GM12878 (cell line): Measurements from ENCODE around the gene DES. TPM values are rescaled to one million over a fixed set of nuclear protein-coding genes. Genes with fewer than 3 reads are reported as not detected.

ENCODE experiments used
- ATAC-seq: fragments of 200-7000 bp; cut with Tn5 transposase; 3 replicates; pipeline ENCODE4 v1.9.1; 2020; ENCODE audit warnings: mild to moderate bottlenecking, moderate library complexity
- BruUV-seq: library from RNA; stranded (reverse); fragments of 400-500 nt; replicated peaks from 2 replicates; lab custom pipeline; 2021; lab: Mats Ljungman, UMichigan
- CTCF ChIA-PET: fragments of 300-600 bp; sonication (Branson Sonifier 250); formaldehyde crosslinking; extraction: SDS; loops from one replicate; lab custom pipeline; 2021; ENCODE audit warnings: inconsistent platforms; lab: Yijun Ruan, JAX
- POLR2A ChIA-PET: fragments of 350-600 bp; formaldehyde crosslinking; extraction: SDS; loops from one replicate; lab custom pipeline; 2021; ENCODE audit warnings: inconsistent platforms; lab: Charles Lee
- RAD21 ChIA-PET: fragments of 300-600 bp; sonication (Branson Sonifier 250); formaldehyde crosslinking; loops from one replicate; lab custom pipeline; 2023; ENCODE audit warnings: antibody characterized with exemption; ENCODE audit not compliant: unreplicated experiment; lab: Charles Lee
- SMC1A ChIA-PET: fragments of 300-600 bp; sonication (Branson Sonifier 250); formaldehyde crosslinking; loops from one replicate; lab custom pipeline; 2023; ENCODE audit not compliant: unreplicated experiment, uncharacterized antibody; lab: Charles Lee
- DNase-seq: peaks from one replicate; pipeline ENCODE4 v3.0.0-alpha.2; 2011; ENCODE audit warnings: low read depth, low spot score
- FAIRE-seq: peaks from 3 replicates; lab custom pipeline; 2011; peaks lifted over from hg19 to GRCh38; lab: Jason Lieb, UNC
- H2AFZ ChIP-seq: 2 replicates; pipeline ENCODE4 v1.6.0; 2011; ENCODE audit warnings: low read depth, low read length, control low read depth; ENCODE audit not compliant: control insufficient read depth
- H3K27ac ChIP-seq: 2 replicates; pipeline ENCODE4 v1.5.1; 2011; ENCODE audit warnings: control low read depth; ENCODE audit not compliant: control insufficient read depth, insufficient read depth
- H3K27me3 ChIP-seq, 2 experiments: replicated peaks in 1 of 2; 2 replicates each; pipeline versions ENCODE4 v1.6.0 to v1.6.1; 2011; ENCODE audit warnings: low read length in 1 of 2; ENCODE audit not compliant: control insufficient read depth in 2 of 2, insufficient read depth in 2 of 2
- H3K36me3 ChIP-seq, 2 experiments: 2 replicates each; pipeline ENCODE4 v1.5.1; 2011; ENCODE audit warnings: low read length in 1 of 2; ENCODE audit not compliant: control insufficient read depth in 2 of 2, insufficient read depth in 2 of 2
- H3K4me1 ChIP-seq: 2 replicates; pipeline ENCODE4 v1.6.1; 2011; ENCODE audit warnings: mild to moderate bottlenecking, low read length, moderate library complexity, mixed read lengths; ENCODE audit not compliant: control insufficient read depth, insufficient read depth
- H3K4me2 ChIP-seq: 2 replicates; pipeline ENCODE4 v1.6.0; 2011; ENCODE audit warnings: control low read depth; ENCODE audit not compliant: control insufficient read depth, insufficient read depth
- H3K4me3 ChIP-seq: fragments of 200-600 bp; sonication (generic); 2 replicates; pipeline ENCODE4 v1.5.1; 2016
- H3K79me2 ChIP-seq: 2 replicates; pipeline ENCODE4 v1.6.0; 2011; ENCODE audit warnings: low read length; ENCODE audit not compliant: control insufficient read depth, insufficient read depth
- H3K9ac ChIP-seq: 2 replicates; pipeline ENCODE4 v1.8.0; 2011; ENCODE audit warnings: low read length, control low read depth, mixed read lengths; ENCODE audit not compliant: control insufficient read depth, insufficient read depth
- H3K9me3 ChIP-seq: replicated peaks from 3 replicates; pipeline ENCODE4 v1.5.1; 2011; ENCODE audit warnings: mild to moderate bottlenecking, low read length; ENCODE audit not compliant: control insufficient read depth, insufficient read depth
- H4K20me1 ChIP-seq: 2 replicates; pipeline ENCODE4 v1.6.0; 2011; ENCODE audit not compliant: control insufficient read depth, insufficient read depth
- CHD1 ChIP-seq: IDR thresholded peaks from 2 replicates; pipeline ENCODE4 v1.6.1; 2012; ENCODE audit warnings: low read depth, low read length, improper control_type of control experiment
- GABPA ChIP-seq: IDR thresholded peaks from 2 replicates; pipeline ENCODE4 v1.6.1; 2014; ENCODE audit warnings: antibody characterized with exemption, low read depth, mild to moderate bottlenecking, inconsistent platforms
- HDGF ChIP-seq: fragments of 450-650 bp; IDR thresholded peaks from 2 replicates; pipeline ENCODE4 v1.6.1; 2016; ENCODE audit warnings: antibody characterized with exemption
- HSF1 ChIP-seq: fragments of 150-350 bp; IDR thresholded peaks from 2 replicates; pipeline ENCODE4 v1.6.1; 2014; ENCODE audit warnings: mild to moderate bottlenecking, low read depth, low read length
- IRF4 ChIP-seq: IDR thresholded peaks from 2 replicates; pipeline ENCODE4 v1.6.1; 2011; ENCODE audit warnings: low read depth, low read length
- MXI1 ChIP-seq: fragments of 150-350 bp; IDR thresholded peaks from 2 replicates; pipeline ENCODE4 v1.6.1; 2011; ENCODE audit warnings: low read depth, mild to moderate bottlenecking, inconsistent platforms, low read length, improper control_type of control experiment
- NR2F1 ChIP-seq: fragments of 450-650 bp; conservative IDR thresholded peaks from 2 replicates; pipeline ENCODE4 v1.6.1; 2017; ENCODE audit warnings: mild to moderate bottlenecking
- SREBF1 ChIP-seq: IDR thresholded peaks from 2 replicates; pipeline ENCODE4 v1.6.1; 2012; ENCODE audit warnings: mild to moderate bottlenecking, low read length
- SREBF2 ChIP-seq: IDR thresholded peaks from 2 replicates; pipeline ENCODE4 v1.6.1; 2012; ENCODE audit warnings: mild to moderate bottlenecking, low read length
- WGBS: methylation state at CpG from one replicate; pipeline ENCODE4 v1.1.6; 2016; ENCODE audit warnings: low lambda C conversion rate; ENCODE audit not compliant: insufficient replicate concordance, insufficient coverage; ENCODE audit errors: missing lambda C conversion rate; 5-methylcytosine and 5-hydroxymethylcytosine counted together
- in situ Hi-C: fragments of 300-500 bp; cut with MboI; formaldehyde crosslinking; loops from 9 replicates; pipeline ENCODE4 v1.14.3; 2018; ENCODE audit warnings: mixed read lengths
- intact Hi-C: fragments of 100-400 bp; cut with micrococcal nuclease; formaldehyde crosslinking; loops from one replicate; pipeline ENCODE4 v1.14.2; 2022; ENCODE audit not compliant: unreplicated experiment
- polyA plus RNA-seq, 11 experiments: library from polyadenylated mRNA; depleted of rRNA in 4 of 11; unstranded in 6 of 11; stranded (reverse) in 5 of 11; fragments of >200 nt; fragmentation: Nextera tagmentation in 4 of 11; fragmentation: Illumina TruSeq in 1 of 11; extraction: Ambion mirVana in 4 of 11; extraction: Trizol in 1 of 11; gene quantifications; 1 replicate in 1 of 11; 2 replicates in 10 of 11; pipeline versions ENCODE4 v1.2.1 to v1.2.3, GENCODE V29; 2011 to 2016; ENCODE audit warnings: inconsistent platforms in 2 of 11, missing spikeins in 2 of 11, low read depth in 1 of 11
- total RNA-seq, 4 experiments: library from RNA; depleted of rRNA in 3 of 4; stranded (reverse); fragments of >200 nt in 3 of 4; fragmentation: Illumina TruSeq in 1 of 4; extraction: Trizol in 1 of 4; gene quantifications; 2 replicates each; pipeline versions ENCODE4 v1.2.1 to v1.2.3, GENCODE V29; 2013 to 2021
- TF ChIP-seq, protein P1 (sequence below): fragments of 450-650 bp; IDR thresholded peaks from 2 replicates; pipeline ENCODE4 v1.6.1; 2016; ENCODE audit warnings: mild to moderate bottlenecking, moderate library complexity, borderline replicate concordance
- TF ChIP-seq, protein P2 (sequence below): fragments of 450-650 bp; formaldehyde crosslinking; IDR thresholded peaks from 2 replicates; pipeline ENCODE4 v1.5.0; 2022; ENCODE audit warnings: mild to moderate bottlenecking, missing genetic modification characterization
- TF ChIP-seq, protein P3 (sequence below): fragments of 150-350 bp; IDR thresholded peaks from 2 replicates; pipeline ENCODE4 v1.6.1; 2016; ENCODE audit warnings: low read depth, low read length

The DES gene
- total and polyA plus RNA-seq, 10 of the 15 experiments (the other 5 are each of a cell fraction or from before 2014, with no cell fraction given) = 0.80 TPM; not detected in 9

- Histone ChIP-seq H3K27ac (no peak overlapping the region), H3K4me1 (no peaks in the 10 kb centered on the region), H3K79me2 (no peaks in the 10 kb centered on the region), H3K9ac (no peak overlapping the region), H3K9me3 (no peaks in the 10 kb centered on the region), H3K27me3 (peaks cover 9 to 20% of the 10 kb centered on the region in 2 experiments), H4K20me1 (no peaks in the 10 kb centered on the region; the same call in 1 of the 2 replicates), H3K4me2 (no peak overlapping the region), H3K4me3 (no peak overlapping the region), H2AFZ (no peak overlapping the region), H3K36me3 (no peaks in the 10 kb centered on the region)
- ATAC-seq (peak; percentile 30; the same call in 1 of the 3 replicates), DNase-seq (no peak), FAIRE-seq (no peak)
- ChIA-PET POLR2A (no interaction called here), SMC1A (no interaction called here), RAD21 (no interaction called here), CTCF (interaction anchor here (1.0 kb wide), 1 partner anchor 91 kb away, joined by 3 read pairs; no protein-coding TSS in a partner anchor)
- intact Hi-C loops = no loop called here
- BruUV-seq = no TSS peak
- in situ Hi-C loops = no loop called here
- WGBS = 37% methylated on average over 4 of the region's 4 CpGs
- TF ChIP-seq SREBF1 (no peak), IRF4 (no peak), SREBF2 (no peak), HDGF (no peak), GABPA (no peak), NR2F1 (no peak), MXI1 (no peak), CHD1 (no peak), HSF1 (no peak)
- TF ChIP-seq, protein P1, sequence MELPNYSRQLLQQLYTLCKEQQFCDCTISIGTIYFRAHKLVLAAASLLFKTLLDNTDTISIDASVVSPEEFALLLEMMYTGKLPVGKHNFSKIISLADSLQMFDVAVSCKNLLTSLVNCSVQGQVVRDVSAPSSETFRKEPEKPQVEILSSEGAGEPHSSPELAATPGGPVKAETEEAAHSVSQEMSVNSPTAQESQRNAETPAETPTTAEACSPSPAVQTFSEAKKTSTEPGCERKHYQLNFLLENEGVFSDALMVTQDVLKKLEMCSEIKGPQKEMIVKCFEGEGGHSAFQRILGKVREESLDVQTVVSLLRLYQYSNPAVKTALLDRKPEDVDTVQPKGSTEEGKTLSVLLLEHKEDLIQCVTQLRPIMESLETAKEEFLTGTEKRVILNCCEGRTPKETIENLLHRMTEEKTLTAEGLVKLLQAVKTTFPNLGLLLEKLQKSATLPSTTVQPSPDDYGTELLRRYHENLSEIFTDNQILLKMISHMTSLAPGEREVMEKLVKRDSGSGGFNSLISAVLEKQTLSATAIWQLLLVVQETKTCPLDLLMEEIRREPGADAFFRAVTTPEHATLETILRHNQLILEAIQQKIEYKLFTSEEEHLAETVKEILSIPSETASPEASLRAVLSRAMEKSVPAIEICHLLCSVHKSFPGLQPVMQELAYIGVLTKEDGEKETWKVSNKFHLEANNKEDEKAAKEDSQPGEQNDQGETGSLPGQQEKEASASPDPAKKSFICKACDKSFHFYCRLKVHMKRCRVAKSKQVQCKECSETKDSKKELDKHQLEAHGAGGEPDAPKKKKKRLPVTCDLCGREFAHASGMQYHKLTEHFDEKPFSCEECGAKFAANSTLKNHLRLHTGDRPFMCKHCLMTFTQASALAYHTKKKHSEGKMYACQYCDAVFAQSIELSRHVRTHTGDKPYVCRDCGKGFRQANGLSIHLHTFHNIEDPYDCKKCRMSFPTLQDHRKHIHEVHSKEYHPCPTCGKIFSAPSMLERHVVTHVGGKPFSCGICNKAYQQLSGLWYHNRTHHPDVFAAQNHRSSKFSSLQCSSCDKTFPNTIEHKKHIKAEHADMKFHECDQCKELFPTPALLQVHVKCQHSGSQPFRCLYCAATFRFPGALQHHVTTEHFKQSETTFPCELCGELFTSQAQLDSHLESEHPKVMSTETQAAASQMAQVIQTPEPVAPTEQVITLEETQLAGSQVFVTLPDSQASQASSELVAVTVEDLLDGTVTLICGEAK = no peak
- TF ChIP-seq, protein P2, sequence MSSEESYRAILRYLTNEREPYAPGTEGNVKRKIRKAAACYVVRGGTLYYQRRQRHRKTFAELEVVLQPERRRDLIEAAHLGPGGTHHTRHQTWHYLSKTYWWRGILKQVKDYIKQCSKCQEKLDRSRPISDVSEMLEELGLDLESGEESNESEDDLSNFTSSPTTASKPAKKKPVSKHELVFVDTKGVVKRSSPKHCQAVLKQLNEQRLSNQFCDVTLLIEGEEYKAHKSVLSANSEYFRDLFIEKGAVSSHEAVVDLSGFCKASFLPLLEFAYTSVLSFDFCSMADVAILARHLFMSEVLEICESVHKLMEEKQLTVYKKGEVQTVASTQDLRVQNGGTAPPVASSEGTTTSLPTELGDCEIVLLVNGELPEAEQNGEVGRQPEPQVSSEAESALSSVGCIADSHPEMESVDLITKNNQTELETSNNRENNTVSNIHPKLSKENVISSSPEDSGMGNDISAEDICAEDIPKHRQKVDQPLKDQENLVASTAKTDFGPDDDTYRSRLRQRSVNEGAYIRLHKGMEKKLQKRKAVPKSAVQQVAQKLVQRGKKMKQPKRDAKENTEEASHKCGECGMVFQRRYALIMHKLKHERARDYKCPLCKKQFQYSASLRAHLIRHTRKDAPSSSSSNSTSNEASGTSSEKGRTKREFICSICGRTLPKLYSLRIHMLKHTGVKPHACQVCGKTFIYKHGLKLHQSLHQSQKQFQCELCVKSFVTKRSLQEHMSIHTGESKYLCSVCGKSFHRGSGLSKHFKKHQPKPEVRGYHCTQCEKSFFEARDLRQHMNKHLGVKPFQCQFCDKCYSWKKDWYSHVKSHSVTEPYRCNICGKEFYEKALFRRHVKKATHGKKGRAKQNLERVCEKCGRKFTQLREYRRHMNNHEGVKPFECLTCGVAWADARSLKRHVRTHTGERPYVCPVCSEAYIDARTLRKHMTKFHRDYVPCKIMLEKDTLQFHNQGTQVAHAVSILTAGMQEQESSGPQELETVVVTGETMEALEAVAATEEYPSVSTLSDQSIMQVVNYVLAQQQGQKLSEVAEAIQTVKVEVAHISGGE (CRISPR knock-in tag) = no peak
- TF ChIP-seq, protein P3, sequence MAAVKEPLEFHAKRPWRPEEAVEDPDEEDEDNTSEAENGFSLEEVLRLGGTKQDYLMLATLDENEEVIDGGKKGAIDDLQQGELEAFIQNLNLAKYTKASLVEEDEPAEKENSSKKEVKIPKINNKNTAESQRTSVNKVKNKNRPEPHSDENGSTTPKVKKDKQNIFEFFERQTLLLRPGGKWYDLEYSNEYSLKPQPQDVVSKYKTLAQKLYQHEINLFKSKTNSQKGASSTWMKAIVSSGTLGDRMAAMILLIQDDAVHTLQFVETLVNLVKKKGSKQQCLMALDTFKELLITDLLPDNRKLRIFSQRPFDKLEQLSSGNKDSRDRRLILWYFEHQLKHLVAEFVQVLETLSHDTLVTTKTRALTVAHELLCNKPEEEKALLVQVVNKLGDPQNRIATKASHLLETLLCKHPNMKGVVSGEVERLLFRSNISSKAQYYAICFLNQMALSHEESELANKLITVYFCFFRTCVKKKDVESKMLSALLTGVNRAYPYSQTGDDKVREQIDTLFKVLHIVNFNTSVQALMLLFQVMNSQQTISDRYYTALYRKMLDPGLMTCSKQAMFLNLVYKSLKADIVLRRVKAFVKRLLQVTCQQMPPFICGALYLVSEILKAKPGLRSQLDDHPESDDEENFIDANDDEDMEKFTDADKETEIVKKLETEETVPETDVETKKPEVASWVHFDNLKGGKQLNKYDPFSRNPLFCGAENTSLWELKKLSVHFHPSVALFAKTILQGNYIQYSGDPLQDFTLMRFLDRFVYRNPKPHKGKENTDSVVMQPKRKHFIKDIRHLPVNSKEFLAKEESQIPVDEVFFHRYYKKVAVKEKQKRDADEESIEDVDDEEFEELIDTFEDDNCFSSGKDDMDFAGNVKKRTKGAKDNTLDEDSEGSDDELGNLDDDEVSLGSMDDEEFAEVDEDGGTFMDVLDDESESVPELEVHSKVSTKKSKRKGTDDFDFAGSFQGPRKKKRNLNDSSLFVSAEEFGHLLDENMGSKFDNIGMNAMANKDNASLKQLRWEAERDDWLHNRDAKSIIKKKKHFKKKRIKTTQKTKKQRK = no peak
Observed at GRCh38 chr2:219438453-219438852, 20.3 kb downstream of the DES start.
